ENCODE results near the gene CASQ1. TPM values are rescaled to one million over a fixed set of nuclear protein-coding genes. Genes with fewer than 3 reads are reported as not detected.
A peak's percentile ranks its signal among the peaks of the same experiment; 100 is the strongest.

The CASQ1 gene
- total and polyA plus RNA-seq, 4 experiments from 2014 or later = not detected

- Histone ChIP-seq H3K4me3 (ENCODE audit: low read length in 2 of 2) (no peak overlapping the region), H3K27ac (ENCODE audit: low read depth, low read length) (no peak overlapping the region), H3K9me3 (ENCODE audit: control insufficient read depth in 1 of 2, low read length in 2 of 2) (no peaks in the 10 kb centered on the region), H3K27me3 (ENCODE audit: insufficient read depth, low read length) (no peaks in the 10 kb centered on the region), H3K36me3 (ENCODE audit: insufficient read depth, low read length) (no peaks in the 10 kb centered on the region), H3K4me1 (ENCODE audit: insufficient read depth, low read length) (peaks cover 11% of the 10 kb centered on the region)
- CTCF ChIA-PET (ENCODE audit: partially characterized antibody) = interaction anchor here (1.2 to 4.4 kb wide), 4 partner anchors 8 to 113 kb away, joined by 3 to 20 read pairs (median 6); no protein-coding TSS in a partner anchor
- POLR2A ChIA-PET (ENCODE audit: partially characterized antibody) = no interaction called here
- no peaks in the 10 kb centered on the region for H3K9me3 Mint-ChIP-seq
- peaks cover 7 to 14% (median 11%) of the 10 kb centered on the region in 4 donors for H3K4me1 Mint-ChIP-seq
- DNase-seq = no peak
- H3K27me3 Mint-ChIP-seq = no peaks in the 10 kb centered on the region
- no peaks in the 10 kb centered on the region for H3K36me3 Mint-ChIP-seq
- intact Hi-C loops (cut with micrococcal nuclease) = no loop called here
- no peak overlapping the region for H3K27ac Mint-ChIP-seq
- no peak overlapping the region for H3K4me3 Mint-ChIP-seq
These were observed 10.4 kb downstream of the CASQ1 start for GRCh38 chr1:160200786-160201185.

- Histone ChIP-seq H3K36me3 (ENCODE audit: insufficient read depth, low read length) (no peaks in the 10 kb centered on the region), H3K27me3 (ENCODE audit: insufficient read depth, low read length) (no peaks in the 10 kb centered on the region), H3K4me1 (ENCODE audit: insufficient read depth, low read length) (peaks cover 23% of the 10 kb centered on the region), H3K27ac (ENCODE audit: low read depth, low read length) (peak overlapping the region; percentile 26), H3K4me3 (ENCODE audit: low read length in 2 of 2) (peak overlapping the region in 1 of 2 donors; percentile 2), H3K9me3 (ENCODE audit: control insufficient read depth in 1 of 2, low read length in 2 of 2) (no peaks in the 10 kb centered on the region)
- Mint-ChIP-seq H3K9me3 (no peaks in the 10 kb centered on the region), H3K4me1 (peaks cover 27 to 40% (median 33%) of the 10 kb centered on the region in 4 donors), H3K27me3 (no peaks in the 10 kb centered on the region), H3K36me3 (peaks cover 0 to 6% of the 10 kb centered on the region in 2 donors), H3K27ac (peak overlapping the region; percentile 81 to 94 (median 90)), H3K4me3 (peak overlapping the region; percentile 71 to 94 (median 82))
- ChIA-PET CTCF (ENCODE audit: partially characterized antibody) (interaction anchor here (1.2 to 4.4 kb wide), 4 partner anchors 11 to 87 kb away, joined by 4 to 20 read pairs (median 6); no protein-coding TSS in a partner anchor), POLR2A (ENCODE audit: partially characterized antibody) (interaction anchor here (0.7 to 2.7 kb wide), 5 partner anchors 9 to 80 kb away, joined by 3 to 13 read pairs (median 4); partner anchors contain the start of genes DCAF8 and PEX19)
- intact Hi-C loops (cut with micrococcal nuclease) = loop anchor here (5.0 kb wide), 1 partner anchor 83 kb away; the partner anchor contains the start of gene PEX19
- DNase-seq = peak in 1 of 5 donors; percentile 47
These were observed 14.3 kb downstream of the CASQ1 start for GRCh38 chr1:160204526-160205241.

GRCh38 chr1:160205242-160206035, 15.1 kb downstream of the CASQ1 start, which contains the start of gene PEA15:
Gene PEA15 (plus strand): TSS chr1:160205384. CDS start chr1:160211545, 6,161 bp downstream.
- Histone ChIP-seq H3K4me3 (ENCODE audit: low read length in 2 of 2) (peak within 1 kb of the TSS; percentile 31 to 88), H3K4me1 (ENCODE audit: insufficient read depth, low read length) (peaks cover 30% of the 10 kb centered on the region), H3K27me3 (ENCODE audit: insufficient read depth, low read length) (no peaks in the 10 kb centered on the region), H3K9me3 (ENCODE audit: control insufficient read depth in 1 of 2, low read length in 2 of 2) (no peaks in the 10 kb centered on the region), H3K36me3 (ENCODE audit: insufficient read depth, low read length) (no peaks in the 10 kb centered on the region), H3K27ac (ENCODE audit: low read depth, low read length) (peak within 1 kb of the TSS; percentile 77)
- intact Hi-C loops (cut with micrococcal nuclease) = loop anchor here (5.0 kb wide), 1 partner anchor 82 kb away; the partner anchor contains the start of gene PEX19
- Mint-ChIP-seq H3K36me3 (peaks cover 0 to 13% of the 10 kb centered on the region in 2 donors), H3K4me3 (peak within 1 kb of the TSS; percentile 88 to 96 (median 92)), H3K9me3 (no peaks in the 10 kb centered on the region), H3K27ac (peak within 1 kb of the TSS; percentile 88 to 98 (median 94)), H3K27me3 (no peaks in the 10 kb centered on the region), H3K4me1 (peaks cover 29 to 48% (median 40%) of the 10 kb centered on the region in 4 donors)
- CTCF ChIA-PET (ENCODE audit: partially characterized antibody) = interaction anchor here (0.7 to 1.9 kb wide), 3 partner anchors 12 to 55 kb away, joined by 3 to 7 read pairs (median 3); no protein-coding TSS in a partner anchor
- POLR2A ChIA-PET (ENCODE audit: partially characterized antibody) = interaction anchor here (1.0 to 2.7 kb wide), 5 partner anchors 8 to 864 kb away, joined by 3 to 13 read pairs (median 4); partner anchors contain the start of genes ARHGAP30, DCAF8 and PEX19
- DNase-seq = peak; percentile 59 to 68 (median 62)

DNA sequence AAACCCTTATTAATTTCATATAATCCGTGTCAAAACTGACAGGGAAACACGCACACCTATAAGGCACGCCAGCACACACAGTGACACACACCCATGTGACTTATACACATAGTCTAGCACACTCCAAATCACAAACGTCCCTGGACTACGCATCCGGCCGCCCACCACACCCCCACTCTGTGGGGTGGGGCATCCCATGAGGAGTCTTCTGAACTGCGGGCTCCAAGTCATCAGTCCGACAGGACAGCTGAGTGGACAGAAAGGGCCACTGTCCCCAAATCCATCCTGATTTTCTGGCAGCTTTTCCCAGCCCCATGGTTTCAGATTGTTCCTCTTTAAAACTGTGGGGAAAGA, 15.6 kb downstream of the CASQ1 start:
- H3K9me3 Mint-ChIP-seq = no peaks in the 10 kb centered on the region
- H3K27me3 Mint-ChIP-seq = no peaks in the 10 kb centered on the region
- no peaks in the 10 kb centered on the region for H3K9me3 ChIP-seq (ENCODE audit: control insufficient read depth in 1 of 2, low read length in 2 of 2)
- peaks cover 3% of the 10 kb centered on the region for H3K36me3 ChIP-seq (ENCODE audit: insufficient read depth, low read length)
- H3K4me1 ChIP-seq (ENCODE audit: insufficient read depth, low read length) = peaks cover 30% of the 10 kb centered on the region
- peak overlapping the region; percentile 84 to 98 (median 91) for H3K27ac Mint-ChIP-seq
- CTCF ChIA-PET (ENCODE audit: partially characterized antibody) = interaction anchor here (0.7 to 1.9 kb wide), 3 partner anchors 13 to 54 kb away, joined by 3 to 7 read pairs (median 3); no protein-coding TSS in a partner anchor
- intact Hi-C loops (cut with micrococcal nuclease) = loop anchor here (5.0 kb wide), 1 partner anchor 81 kb away; the partner anchor contains the start of gene PEX19
- peaks cover 29 to 51% (median 41%) of the 10 kb centered on the region in 4 donors for H3K4me1 Mint-ChIP-seq
- POLR2A ChIA-PET (ENCODE audit: partially characterized antibody) = interaction anchor here (0.8 to 2.7 kb wide), 5 partner anchors 10 to 864 kb away, joined by 3 to 13 read pairs (median 3); partner anchors contain the start of genes ARHGAP30, DCAF8 and PEX19
- peaks cover 0 to 15% of the 10 kb centered on the region in 2 donors for H3K36me3 Mint-ChIP-seq
- peak overlapping the region; percentile 77 for H3K27ac ChIP-seq (ENCODE audit: low read depth, low read length)
- peak; percentile 36 to 74 (median 37) for DNase-seq
- H3K4me3 Mint-ChIP-seq = peak overlapping the region; percentile 86 to 96 (median 92)
- H3K4me3 ChIP-seq (ENCODE audit: low read length in 2 of 2) = peak overlapping the region in 1 of 2 donors; percentile 88
- H3K27me3 ChIP-seq (ENCODE audit: insufficient read depth, low read length) = no peaks in the 10 kb centered on the region

DNA sequence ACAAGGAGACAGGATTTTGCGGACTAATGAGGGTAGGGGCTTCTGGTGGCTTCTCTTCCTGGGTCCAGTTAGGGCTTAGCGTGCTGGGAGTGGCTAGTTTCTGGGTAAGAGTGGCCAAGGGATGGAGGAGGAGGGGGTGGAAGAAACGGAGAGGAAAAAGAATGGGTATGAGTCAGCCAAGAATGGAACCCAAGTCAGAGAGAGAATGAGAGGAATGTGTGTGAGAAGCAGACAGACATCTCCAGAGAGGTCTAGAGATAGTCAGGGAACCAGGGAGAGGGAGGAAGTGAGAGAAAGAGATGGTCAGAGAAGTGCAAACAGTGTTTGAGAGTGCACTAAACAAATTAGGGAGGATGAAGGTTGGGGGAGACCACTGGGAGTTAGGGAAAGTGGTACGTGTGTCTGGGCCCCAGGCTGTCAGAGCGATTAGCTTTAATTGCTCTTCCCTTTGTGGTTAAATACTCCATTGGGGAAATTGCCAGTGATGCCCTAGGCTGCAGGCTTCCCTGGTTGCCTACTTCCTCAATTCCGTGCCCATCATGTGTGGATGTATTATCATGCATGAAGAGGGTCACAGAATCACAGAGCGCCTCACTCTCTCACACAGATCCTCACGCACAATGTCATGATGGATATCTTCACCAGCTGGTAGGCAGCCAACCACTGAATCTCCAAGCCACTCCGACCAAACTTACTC, 16.2 kb downstream of the CASQ1 start:
- POLR2A ChIA-PET (ENCODE audit: partially characterized antibody) = interaction anchor here (0.8 to 2.7 kb wide), 5 partner anchors 9 to 863 kb away, joined by 3 to 13 read pairs (median 3); partner anchors contain the start of genes ARHGAP30, DCAF8 and PEX19
- peak overlapping the region in 1 of 2 donors; percentile 88 for H3K4me3 ChIP-seq (ENCODE audit: low read length in 2 of 2)

DNA sequence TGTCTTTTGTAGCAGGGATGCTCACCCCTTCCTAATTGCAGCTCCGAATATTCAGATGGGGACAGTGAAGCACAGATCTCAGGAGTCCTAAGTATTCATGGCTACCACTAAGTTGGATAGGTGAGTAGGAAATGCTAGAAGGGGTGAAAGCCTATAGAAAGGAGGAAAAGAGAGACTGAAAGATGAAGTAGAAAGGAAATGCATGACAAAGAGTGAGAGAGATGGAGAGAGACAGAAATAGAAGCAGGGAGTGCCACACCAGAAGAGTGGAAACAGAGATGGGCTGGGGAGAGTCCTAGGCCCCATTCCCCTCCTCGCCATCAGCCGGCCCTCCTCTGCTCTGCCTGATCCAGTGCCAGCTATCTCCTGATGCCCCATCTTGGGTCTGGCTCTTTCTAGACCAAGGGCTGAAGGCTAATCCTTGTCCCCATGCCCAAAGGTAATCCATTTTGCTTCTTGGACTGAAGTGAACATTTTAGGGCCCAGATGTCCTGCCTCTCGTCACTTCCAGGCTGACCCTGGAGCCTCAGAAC, 16.8 kb downstream of the CASQ1 start:
- POLR2A ChIA-PET (ENCODE audit: partially characterized antibody) = interaction anchor here (0.8 to 2.7 kb wide), 3 partner anchors 9 to 55 kb away, joined by 3 to 13 read pairs (median 3); partner anchors contain the start of gene DCAF8
- no peaks in the 10 kb centered on the region for H3K27me3 ChIP-seq (ENCODE audit: insufficient read depth, low read length)
- Mint-ChIP-seq H3K9me3 (no peaks in the 10 kb centered on the region), H3K27ac (peak overlapping the region; percentile 65 to 95 (median 88)), H3K36me3 (peaks cover 0 to 26% of the 10 kb centered on the region in 2 donors), H3K27me3 (no peaks in the 10 kb centered on the region), H3K4me1 (peaks cover 29 to 51% (median 41%) of the 10 kb centered on the region in 4 donors), H3K4me3 (peak overlapping the region in 5 of 8 donors; percentile 86 to 96 (median 93))
- H3K9me3 ChIP-seq (ENCODE audit: control insufficient read depth in 1 of 2, low read length in 2 of 2) = no peaks in the 10 kb centered on the region
- CTCF ChIA-PET (ENCODE audit: partially characterized antibody) = interaction anchor here (1.9 kb wide), 1 partner anchor 14 kb away, joined by 5 read pairs; no protein-coding TSS in a partner anchor
- H3K36me3 ChIP-seq (ENCODE audit: insufficient read depth, low read length) = peaks cover 10% of the 10 kb centered on the region
- DNase-seq = no peak
- no peak overlapping the region for H3K4me3 ChIP-seq (ENCODE audit: low read length in 2 of 2)
- H3K4me1 ChIP-seq (ENCODE audit: insufficient read depth, low read length) = peaks cover 30% of the 10 kb centered on the region
- H3K27ac ChIP-seq (ENCODE audit: low read depth, low read length) = no peak overlapping the region
- intact Hi-C loops (cut with micrococcal nuclease) = loop anchor here (5.0 kb wide), 1 partner anchor 80 kb away; the partner anchor contains the start of gene PEX19

More for the DNA sequence above, 16.2 kb downstream of the CASQ1 start:
- peaks cover 29 to 51% (median 41%) of the 10 kb centered on the region in 4 donors for H3K4me1 Mint-ChIP-seq
- Histone ChIP-seq H3K36me3 (ENCODE audit: insufficient read depth, low read length) (peaks cover 8% of the 10 kb centered on the region), H3K27ac (ENCODE audit: low read depth, low read length) (peak overlapping the region; percentile 77), H3K9me3 (ENCODE audit: control insufficient read depth in 1 of 2, low read length in 2 of 2) (no peaks in the 10 kb centered on the region), H3K4me1 (ENCODE audit: insufficient read depth, low read length) (peaks cover 30% of the 10 kb centered on the region), H3K27me3 (ENCODE audit: insufficient read depth, low read length) (no peaks in the 10 kb centered on the region)
- no peaks in the 10 kb centered on the region for H3K9me3 Mint-ChIP-seq
- DNase-seq = no peak
- peak overlapping the region; percentile 86 to 96 (median 92) for H3K4me3 Mint-ChIP-seq
- H3K27ac Mint-ChIP-seq = peak overlapping the region; percentile 84 to 98 (median 91)
- peaks cover 0 to 20% of the 10 kb centered on the region in 2 donors for H3K36me3 Mint-ChIP-seq
- CTCF ChIA-PET (ENCODE audit: partially characterized antibody) = interaction anchor here (0.7 to 1.9 kb wide), 4 partner anchors 13 to 54 kb away, joined by 3 to 7 read pairs (median 4); no protein-coding TSS in a partner anchor
- H3K27me3 Mint-ChIP-seq = no peaks in the 10 kb centered on the region
- intact Hi-C loops (cut with micrococcal nuclease) = loop anchor here (5.0 kb wide), 1 partner anchor 81 kb away; the partner anchor contains the start of gene PEX19

Measured in CD4-positive, alpha-beta memory T cell (primary cell).